HEK293 (cell line): ENCODE measurements around the gene DSP.

ENCODE experiments used
- HOXA7 ChIP-seq: sonication (generic); formaldehyde crosslinking; IDR thresholded peaks from 2 replicates; pipeline ENCODE4 v1.8.1; 2022; ENCODE audit warnings: missing genetic modification reagents, borderline replicate concordance
- KLF8 ChIP-seq: fragments of 450-650 bp; formaldehyde crosslinking; IDR thresholded peaks from 2 replicates; pipeline ENCODE4 v1.5.1; 2016; ENCODE audit warnings: missing biosample characterization, missing genetic modification characterization
- ZBTB20 ChIP-seq: fragments of 450-650 bp; formaldehyde crosslinking; IDR thresholded peaks from 2 replicates; pipeline ENCODE4 v1.5.1; 2016; ENCODE audit warnings: missing biosample characterization, missing genetic modification characterization
- ZBTB21 ChIP-seq: fragments of 450-650 bp; formaldehyde crosslinking; IDR thresholded peaks from 2 replicates; pipeline ENCODE4 v1.5.1; 2017; ENCODE audit warnings: missing biosample characterization, missing genetic modification characterization
- ZIC2 ChIP-seq: fragments of 450-650 bp; formaldehyde crosslinking; IDR thresholded peaks from 2 replicates; pipeline ENCODE4 v1.5.1; 2016; ENCODE audit warnings: missing biosample characterization, missing genetic modification characterization
- ZNF138 ChIP-seq: fragments of 450-650 bp; formaldehyde crosslinking; IDR thresholded peaks from 2 replicates; pipeline ENCODE4 v1.5.1; 2016; ENCODE audit warnings: missing biosample characterization, missing genetic modification characterization, borderline replicate concordance
- ZNF239 ChIP-seq: fragments of 450-650 bp; formaldehyde crosslinking; IDR thresholded peaks from 2 replicates; pipeline ENCODE4 v1.5.1; 2016; ENCODE audit warnings: missing biosample characterization, missing genetic modification characterization
- ZNF514 ChIP-seq: fragments of 450-650 bp; formaldehyde crosslinking; IDR thresholded peaks from 2 replicates; pipeline ENCODE4 v1.5.1; 2016; ENCODE audit warnings: missing biosample characterization, missing genetic modification characterization
- ZSCAN18 ChIP-seq: fragments of 450-650 bp; formaldehyde crosslinking; IDR thresholded peaks from 2 replicates; pipeline ENCODE4 v1.5.1; 2016; ENCODE audit warnings: missing biosample characterization, missing genetic modification characterization
- TF ChIP-seq, protein P1 (sequence below): fragments of 450-650 bp; formaldehyde crosslinking; IDR thresholded peaks from 2 replicates; pipeline ENCODE4 v1.5.1; 2016; ENCODE audit warnings: missing biosample characterization, missing genetic modification characterization

DNA sequence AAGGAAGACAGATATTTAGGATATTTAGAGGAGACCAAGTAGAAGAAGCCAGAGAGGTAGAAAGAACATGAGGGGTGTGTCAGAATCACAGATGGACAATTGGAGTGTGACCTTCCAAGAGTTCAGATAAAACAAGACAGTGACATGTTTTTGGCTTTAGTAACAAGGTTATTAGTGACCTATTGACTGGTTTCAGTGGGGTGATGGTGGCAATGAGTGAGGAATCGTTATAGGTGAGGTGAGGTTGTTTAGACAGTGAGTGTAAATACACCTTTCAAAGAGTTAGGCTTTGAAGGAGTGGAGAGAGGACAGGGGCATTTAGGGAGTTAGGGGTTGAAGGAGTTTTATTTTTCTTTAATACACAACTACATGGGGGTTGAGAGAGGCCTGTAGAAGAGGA, 51.8 kb downstream of the DSP start:
- TF ChIP-seq ZNF138 (tag by site-specific recombination) (no peak), ZBTB20 (tag by site-specific recombination) (no peak), ZIC2 (no peak), ZSCAN18 (tag by site-specific recombination) (no peak), ZNF239 (tag by site-specific recombination) (no peak), KLF8 (no peak), HOXA7 (no peak), ZNF514 (tag by site-specific recombination) (no peak), ZBTB21 (tag by site-specific recombination) (no peak)
- TF ChIP-seq, protein P1, sequence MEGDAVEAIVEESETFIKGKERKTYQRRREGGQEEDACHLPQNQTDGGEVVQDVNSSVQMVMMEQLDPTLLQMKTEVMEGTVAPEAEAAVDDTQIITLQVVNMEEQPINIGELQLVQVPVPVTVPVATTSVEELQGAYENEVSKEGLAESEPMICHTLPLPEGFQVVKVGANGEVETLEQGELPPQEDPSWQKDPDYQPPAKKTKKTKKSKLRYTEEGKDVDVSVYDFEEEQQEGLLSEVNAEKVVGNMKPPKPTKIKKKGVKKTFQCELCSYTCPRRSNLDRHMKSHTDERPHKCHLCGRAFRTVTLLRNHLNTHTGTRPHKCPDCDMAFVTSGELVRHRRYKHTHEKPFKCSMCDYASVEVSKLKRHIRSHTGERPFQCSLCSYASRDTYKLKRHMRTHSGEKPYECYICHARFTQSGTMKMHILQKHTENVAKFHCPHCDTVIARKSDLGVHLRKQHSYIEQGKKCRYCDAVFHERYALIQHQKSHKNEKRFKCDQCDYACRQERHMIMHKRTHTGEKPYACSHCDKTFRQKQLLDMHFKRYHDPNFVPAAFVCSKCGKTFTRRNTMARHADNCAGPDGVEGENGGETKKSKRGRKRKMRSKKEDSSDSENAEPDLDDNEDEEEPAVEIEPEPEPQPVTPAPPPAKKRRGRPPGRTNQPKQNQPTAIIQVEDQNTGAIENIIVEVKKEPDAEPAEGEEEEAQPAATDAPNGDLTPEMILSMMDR = no peak
